NCI-H2196 (cell line): ENCODE measurements around the gene MRPS27.

Experiments
- DNase-seq: peaks from one replicate; lab custom pipeline; 2025; ENCODE audit not compliant: unreplicated experiment; lab: John Stamatoyannopoulos, UW

Gene MRPS27

DNA sequence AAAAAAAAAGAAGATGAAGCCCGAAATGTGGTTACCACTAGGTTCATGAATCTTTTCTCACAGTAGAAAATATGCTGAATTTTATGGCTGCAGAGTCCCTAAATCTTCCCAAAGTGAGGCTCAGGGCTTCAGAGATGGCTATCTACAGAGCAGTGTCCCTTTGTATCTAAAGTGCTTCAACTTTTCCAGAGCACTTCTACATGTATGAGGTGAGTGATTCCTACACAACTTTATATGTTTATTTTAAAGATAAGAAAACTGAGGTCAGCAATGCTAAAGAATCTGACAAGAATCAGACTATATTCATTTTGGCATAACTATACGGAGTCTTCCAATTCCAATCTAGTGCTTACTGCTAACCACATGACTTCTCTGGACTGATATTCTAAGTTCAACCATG, 53.2 kb downstream of the MRPS27 start:
- no peak for DNase-seq

DNA sequence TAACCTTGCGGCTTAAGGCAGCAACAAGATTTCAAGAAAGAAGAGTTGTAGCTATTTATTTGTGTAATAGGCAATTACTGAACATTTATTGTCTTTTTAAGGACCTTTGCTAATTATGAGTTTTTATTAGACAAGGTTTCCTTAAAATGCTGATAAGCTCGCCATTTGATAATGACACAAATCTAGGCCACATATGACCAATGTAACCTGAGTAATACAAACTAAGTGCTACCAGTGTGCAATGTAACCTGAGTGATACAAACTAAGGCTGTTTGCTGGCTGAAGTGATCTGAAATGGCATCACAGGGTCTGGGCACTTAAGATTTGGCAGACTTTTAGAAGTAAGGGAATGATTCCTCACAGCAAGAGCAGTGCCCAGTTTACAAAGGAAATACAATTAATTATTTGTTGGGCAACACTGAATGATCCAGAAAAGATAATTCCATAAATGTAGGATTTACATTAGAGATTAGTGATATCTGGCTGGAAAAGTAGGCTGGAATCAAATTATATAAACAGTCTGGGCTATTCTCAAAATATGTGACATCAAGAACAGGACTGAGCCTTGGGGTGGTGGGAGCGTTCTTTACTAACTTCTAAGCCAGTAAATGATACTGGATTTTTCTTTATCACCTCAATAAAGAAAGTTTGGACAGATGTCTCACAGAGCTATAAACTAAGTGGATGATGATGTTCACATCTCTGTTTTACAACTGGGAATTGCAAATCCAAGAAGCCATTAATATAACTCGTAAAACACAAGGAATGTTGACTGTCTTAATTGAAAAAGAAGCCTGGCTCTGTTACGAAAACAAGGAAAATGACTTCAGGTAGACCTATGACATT, 54.8 kb downstream of the MRPS27 start:
- peak; percentile 9 for DNase-seq

DNA sequence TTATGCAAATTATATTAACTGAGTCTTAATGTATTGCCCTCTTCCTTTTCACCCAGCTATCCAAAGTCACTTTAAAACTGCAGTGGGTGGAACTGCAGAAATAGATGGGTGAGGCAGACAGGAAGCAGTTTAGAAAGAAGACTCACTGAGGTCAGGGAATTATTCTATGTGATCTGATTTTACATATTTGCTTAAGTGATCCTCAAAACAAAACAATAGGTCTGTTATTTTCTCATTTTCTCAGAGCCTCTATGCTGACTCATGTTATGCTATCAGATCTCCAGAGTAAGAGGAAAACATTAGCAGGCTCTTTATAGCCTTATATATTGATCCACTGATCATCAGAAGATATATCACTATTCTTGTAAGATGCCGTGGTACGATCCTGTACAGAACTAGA, 63.5 kb downstream of the MRPS27 start:
- DNase-seq: no peak

DNA sequence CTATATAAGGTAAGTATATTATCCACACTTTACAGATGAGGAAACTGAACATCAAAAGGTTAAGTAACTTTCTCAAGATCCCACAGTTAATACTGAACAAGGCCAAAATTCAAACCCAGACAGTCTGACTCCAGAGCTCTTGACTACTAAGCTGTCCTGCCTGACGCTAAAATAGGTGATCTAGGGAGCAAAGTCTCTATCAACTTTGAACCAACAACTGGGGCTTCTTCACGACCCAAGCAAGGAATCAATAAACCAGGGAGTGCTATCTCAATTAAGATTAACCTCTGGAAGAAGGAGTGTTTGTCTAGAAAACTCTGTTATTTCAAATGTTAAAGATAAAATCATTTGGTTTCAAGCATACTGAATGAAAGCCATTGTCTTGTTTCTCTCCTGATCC, 64.4 kb downstream of the MRPS27 start:
- no peak for DNase-seq

DNA sequence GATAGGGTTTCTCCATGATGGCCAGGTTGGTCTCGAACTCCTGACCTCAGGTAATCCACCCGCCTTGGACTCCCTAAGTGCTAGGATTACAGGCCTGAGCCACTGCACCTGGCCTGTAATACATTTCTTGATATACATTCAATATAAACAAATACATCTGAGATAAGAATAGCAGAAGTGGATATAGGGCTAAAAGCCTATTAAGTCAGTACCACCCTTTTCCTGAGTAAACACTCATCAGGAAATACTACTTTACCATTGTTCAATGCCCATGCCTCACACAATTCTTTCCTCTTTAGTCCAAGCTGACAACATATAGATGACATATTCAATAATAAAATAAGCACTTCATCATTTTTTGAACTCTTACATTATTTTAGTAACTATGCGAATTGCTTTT, 64.8 kb downstream of the MRPS27 start:
- no peak for DNase-seq

DNA sequence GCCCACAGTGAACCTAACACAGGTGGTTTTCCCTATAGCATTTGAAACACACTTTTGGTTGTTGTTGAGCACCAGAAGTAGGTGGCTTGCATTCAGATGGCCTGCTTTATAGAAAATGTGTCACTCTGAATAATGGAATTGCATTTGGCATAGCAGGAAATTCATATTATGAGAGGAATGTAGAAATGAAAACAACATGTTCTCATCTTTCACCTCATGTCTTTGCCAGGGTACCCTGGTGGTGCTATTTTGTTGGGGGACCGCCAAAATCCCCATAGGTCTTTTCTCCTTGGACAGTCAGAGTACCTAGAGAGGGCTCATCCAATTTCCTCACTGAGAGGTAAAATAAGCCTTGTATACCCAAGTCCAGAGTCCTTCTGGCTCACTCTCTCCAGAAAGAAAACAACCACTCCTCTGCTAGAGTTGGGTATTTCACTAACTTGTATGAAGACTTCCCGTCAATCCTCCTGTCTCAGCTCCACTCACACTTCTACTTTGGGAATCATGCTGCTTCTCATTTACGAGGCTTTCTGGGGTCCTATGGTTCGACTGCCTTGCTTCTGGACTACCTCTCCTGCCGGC, 67.4 kb downstream of the MRPS27 start:
- DNase-seq: no peak

DNA sequence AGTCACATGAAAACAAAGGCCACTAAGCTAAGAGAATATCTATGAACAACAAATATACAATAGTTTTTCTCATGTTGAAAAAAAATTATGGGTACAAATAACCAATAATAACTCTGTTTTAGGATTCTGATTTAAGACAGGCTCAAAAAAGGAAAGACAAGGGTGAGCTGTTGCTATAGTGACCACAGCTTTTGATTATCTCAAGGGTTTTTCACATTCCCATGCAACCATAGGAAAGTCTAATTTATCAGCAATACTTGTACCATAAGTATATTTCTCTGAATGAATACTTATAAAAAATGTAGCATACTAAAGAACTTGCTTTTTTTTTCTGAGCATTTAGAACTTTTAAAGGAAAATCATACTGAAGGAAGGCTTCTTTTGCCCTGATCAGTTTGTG, 68.0 kb downstream of the MRPS27 start:
- DNase-seq: no peak

DNA sequence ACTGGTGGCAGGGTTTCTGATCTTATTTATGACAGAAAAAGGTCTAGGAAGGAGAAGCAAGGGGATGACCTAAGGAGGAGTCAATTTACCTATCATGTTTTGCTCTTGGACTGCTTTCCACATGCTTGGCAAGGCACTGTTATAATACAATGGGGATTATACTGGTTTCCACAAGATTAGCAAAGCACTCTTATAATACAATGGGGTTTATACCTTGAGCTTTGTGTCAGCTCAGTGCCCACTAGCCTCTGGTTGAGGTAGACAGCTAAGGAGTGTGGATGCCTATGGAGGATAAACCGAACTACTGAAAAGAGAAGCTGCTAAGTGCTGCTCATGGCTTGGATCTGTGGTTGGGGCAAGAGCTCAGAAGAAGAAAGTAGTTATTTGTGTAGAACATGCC, 68.7 kb downstream of the MRPS27 start:
- DNase-seq: no peak

DNA sequence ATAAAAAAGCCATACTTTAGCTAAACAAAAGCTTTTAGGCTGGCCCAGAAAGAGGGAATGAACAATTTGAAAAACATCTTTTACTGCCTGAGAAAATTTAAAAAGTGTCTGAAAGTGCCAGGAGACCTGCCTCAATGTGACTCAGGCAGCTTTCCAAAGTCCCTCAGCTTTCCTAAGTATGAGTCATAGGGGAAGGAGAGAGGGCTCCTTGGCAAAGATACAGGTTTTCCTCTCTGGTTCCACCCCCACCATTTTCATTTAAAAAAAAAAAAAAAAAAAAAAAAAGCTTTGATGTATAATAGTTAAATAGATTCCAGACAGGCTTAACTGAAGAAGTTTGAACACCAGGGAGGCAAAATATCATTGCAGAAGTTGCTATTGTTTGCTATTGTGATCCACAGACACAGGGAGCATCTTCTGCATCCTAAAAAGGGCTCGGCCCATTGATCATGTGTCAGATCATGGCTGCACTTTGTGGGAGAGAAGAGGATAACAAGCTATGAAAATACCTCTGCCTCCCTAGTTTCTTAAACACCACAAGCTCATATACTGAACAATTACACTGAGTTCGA, 71.5 kb downstream of the MRPS27 start:
- peak; percentile 24 for DNase-seq

DNA sequence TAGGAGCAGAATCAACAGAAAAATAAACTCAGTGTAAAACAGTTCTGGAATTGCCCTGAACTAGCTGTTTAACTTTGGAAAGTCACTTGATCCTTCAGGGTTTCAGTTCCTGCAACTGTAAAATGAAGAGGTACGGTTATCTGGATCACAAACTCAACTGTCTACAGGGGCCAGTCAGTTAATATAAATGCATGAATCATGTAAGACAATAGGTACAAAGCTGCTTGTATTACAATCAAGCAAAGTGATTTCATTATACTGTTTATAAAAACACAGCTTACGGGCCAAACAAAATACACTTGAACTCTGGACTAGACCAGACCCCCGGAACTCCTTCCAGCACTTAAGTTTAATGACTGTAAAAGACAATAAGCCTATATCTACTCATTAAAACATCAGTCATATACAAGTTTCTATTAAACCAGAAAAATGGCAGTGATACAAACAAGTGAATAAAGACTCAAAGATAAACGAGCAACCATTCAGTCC, 73.0 kb downstream of the MRPS27 start:
- DNase-seq: no peak

DNA sequence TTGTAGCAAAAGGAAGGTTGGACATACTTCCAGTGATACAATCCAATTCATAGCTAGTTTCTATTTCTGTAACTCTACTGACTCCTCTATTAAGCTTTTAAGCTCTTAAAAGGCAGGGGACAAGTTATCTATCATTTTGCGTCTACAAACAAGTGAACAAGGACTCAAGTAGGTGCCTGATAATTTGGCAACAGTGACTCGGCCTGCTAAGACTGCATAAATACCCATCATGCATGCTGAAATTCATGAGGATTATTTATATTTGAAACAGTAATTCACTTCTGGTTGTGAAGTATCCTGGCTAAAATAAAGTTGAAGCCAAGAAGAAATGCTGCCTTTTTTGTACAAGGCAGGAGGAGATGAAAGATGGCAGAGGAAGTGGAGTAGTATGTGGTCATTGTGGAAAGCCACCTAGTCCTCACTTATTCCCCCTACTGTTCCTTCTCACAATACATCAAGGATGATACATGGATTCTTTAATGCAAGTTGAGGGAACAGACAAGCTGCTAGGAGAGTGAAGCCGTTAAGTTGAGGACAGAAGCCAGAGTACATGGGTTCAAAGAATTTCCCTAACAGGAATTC, 74.0 kb downstream of the MRPS27 start:
- no peak for DNase-seq

DNA sequence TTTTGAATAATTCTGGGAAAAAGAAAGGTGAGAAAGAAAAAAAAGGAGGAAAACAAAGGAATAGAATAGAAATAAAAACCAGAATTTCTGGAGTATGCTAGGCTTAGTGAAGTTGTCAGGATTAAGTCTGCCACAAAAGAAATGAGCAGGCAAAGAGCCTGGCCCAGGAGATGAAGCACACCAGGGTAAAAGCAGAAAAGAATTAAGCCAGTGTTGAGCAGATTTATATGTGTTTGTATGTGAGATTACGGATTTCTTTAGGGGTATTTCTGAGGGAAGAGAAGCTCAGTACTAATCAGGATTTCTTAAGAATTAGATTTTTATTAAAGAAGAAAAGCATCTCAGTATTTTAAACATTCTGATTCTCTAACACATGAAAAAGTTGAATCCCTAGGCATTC, 74.5 kb downstream of the MRPS27 start:
- DNase-seq: no peak

DNA sequence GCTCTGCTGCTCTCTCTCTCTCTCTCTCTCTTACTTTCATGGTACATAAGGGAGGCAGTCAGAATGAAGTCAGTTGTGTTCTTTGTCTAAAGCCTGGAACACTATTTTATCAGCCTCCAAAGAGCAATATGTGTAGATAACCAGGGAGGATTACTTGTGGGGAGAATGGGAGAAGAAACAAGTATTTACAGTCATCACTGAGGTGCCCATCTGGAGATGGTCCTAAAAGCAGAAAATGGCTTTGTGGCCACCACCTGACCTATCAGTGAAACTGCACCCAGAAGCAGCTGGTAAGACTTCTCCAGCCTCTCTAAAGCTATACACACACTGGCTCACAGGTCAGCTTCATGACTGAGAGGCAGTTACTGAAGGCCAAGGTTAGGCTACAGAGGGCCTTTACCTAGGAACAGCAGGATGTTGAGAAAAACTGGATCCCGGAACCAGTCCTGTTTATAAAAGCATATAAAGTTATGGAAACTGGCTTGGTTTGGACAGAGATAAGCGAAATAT, 75.1 kb downstream of the MRPS27 start:
- DNase-seq: peak; percentile 52

DNA sequence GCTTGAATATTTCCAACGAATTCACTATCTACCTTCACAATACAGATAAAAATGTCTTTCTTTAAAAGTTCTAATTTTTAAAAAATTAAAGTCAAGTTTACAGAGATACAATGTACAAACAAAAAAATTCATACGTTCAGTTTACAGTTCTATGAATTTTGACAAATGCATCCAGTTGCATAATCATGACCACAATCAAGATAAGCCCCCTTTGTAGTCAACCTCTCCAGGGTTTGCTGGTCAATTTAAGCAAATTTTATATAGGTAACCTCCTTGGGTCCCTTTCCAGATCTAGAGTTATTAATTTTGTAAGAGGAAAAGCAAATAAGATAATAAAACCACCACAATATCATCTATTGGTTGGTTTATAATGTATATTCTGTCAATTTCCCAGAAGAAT, 76.3 kb downstream of the MRPS27 start:
- no peak for DNase-seq

DNA sequence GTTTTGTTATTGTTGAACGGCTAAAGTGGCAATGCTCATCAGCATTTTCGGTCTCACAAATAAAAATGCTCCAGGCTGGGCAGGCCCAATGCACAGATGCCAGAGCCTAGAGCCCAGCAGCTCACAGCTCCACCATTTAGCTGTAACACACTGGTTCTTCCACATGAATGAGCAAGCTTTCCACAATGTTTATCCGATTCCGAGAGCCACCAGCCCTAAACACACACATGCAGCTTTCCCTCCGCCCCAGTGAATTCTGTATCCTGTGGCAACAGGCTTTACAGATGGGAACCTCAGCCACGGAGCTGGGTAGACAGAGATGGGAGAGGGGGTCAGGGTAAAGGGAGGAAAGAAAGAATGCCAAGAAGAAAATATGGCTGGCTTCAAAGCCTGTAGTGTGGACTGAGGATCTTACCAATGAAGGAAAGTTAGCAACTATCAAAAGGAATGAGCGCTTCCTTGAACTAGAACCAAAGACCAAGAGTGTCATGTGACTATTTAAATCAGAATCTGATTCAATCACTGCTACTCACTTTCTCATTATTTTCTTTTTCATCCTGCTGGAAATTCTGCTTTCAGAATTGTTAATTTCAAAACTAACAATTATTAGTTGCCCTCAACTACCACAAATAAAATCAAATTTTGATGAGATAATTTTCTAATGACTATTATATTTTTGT, 77.1 kb downstream of the MRPS27 start:
- no peak for DNase-seq

DNA sequence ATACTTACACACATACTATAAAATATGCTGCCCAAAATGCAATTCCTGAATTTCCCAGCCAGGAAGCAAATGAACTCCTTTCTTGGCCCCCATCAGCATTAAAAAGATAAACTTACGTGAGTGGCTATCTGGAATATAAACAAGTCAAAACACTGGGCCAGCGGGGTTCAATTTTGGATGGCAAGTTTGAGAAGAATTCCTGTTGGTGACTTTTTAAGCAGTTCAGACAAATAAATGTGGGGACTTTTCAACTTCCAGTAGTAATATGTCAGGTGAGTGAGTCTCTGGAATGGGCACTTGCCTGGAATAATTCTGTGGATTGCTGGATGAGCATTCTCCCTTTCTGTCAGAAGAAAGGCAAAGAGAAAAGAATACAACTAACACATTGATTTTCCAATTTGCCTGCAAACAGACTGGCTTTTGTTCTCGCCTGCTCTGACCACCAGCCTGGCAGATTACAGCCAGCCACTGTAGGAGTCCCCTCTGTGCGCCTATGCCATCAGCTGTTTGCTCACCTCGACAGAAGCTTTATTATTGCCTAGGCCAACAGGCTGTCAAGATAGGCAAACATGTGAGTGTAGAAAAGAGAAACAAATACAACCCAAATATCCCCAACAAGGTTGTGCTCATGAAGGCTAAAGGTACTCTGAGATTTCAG, 78.6 kb downstream of the MRPS27 start:
- no peak for DNase-seq

DNA sequence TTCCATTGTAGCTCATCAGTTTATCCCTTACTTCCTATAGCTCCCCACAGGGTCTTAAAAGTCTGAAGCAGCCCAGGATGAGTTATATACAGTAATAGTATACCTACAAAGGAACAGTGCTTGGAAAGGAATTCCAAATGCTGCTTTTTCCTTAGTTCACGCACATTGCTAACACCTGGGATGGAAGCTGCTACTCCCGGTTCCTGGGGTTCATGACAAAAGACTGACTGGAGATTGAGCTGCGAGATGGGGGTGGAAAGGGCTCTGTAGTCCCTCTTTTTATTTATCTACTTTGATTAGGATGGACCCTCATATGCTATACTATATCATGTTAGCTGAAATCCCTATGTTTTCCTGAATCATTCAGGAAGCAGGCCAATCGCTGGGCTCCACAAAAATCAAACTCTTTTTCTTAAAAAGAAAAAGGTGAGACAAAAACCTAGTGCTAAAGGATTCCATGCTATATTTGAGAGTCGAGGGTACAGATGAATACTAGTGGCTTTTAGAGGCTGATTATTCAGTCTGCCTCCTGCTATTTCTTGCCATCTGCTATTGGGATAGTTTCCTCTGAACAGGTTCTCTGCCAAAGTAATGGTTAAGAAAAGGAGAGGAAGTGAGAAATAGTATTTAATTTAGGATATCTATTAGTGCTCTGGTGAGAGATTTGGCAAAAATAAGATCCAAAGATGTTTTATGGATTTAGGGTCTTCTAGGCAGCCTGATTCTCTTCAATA, 81.2 kb downstream of the MRPS27 start:
- DNase-seq: no peak

DNA sequence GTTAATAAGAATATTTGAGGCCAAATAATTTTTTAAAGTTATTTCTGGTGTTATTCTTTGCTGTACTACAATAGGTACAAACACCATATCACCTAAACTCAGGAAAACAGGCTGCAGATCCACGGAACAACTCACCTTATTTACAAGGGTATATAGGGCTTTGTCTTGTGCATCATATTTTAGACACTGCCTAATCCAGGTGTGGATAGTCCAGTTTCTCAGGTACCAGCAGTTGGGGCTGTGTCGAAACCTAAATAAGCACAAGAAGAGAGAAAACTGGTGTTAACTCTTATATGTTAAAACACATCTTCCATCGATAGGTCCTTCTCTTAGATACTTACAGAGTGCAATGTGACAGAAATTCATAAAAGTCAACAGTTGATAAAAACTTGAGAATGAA, 82.2 kb downstream of the MRPS27 start:
- DNase-seq: no peak

DNA sequence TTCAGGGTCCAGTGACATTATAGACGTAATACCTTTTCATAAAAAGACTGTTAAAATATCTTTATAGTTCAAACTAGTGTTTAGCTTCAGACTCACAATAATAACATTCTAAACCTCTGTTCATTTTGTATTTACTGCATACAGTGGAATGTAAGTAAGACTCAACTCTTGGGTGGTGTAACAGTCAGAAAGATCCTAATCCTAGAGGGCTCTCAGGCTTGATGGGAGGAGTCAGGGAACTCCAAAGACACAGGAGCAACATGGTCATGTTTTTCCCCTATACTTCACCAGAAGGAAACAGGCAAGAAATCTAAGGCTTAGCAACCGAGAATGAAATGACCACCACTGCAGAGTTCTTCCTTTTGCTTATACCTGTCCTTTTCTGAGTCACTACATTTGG, 82.6 kb downstream of the MRPS27 start:
- DNase-seq: no peak

DNA sequence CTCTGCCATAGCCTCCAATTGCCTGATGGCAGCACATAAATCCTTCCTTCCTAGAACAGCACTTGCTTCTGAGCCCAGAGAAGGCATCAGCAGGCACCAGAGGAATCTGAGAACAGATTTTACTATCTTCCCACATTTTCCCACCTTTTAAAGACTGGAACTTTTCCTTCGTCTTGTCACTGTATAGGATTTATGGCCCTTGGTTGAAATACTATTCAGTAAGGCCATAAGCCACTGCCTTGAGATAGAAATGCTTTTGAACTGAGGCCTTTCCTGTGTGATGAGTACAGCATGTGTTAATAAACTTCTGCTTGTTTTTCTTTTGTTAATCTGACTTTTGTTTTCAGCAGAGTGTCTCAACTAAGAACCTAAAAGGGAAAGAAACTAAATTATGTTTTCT, 84.3 kb downstream of the MRPS27 start:
- DNase-seq: no peak
